Type B pancreatic cell (in vitro differentiated cells): ENCODE results near the gene MLST8. TPM values are rescaled to one million over a fixed set of nuclear protein-coding genes. Genes with fewer than 3 reads are reported as not detected.

Source experiments
- DNase-seq: peaks from one replicate; pipeline ENCODE4 v3.0.0; 2021; ENCODE audit warnings: mixed read lengths; ENCODE audit not compliant: unreplicated experiment; ENCODE audit errors: extremely low spot score
- H3K27ac Mint-ChIP-seq: 2 replicates; pipeline ENCODE4 v1.8.0; 2021; ENCODE audit warnings: mild to moderate bottlenecking, mixed read lengths
- H3K27me3 Mint-ChIP-seq: 2 replicates; pipeline ENCODE4 v1.8.0; 2021; ENCODE audit warnings: mixed read lengths
- H3K36me3 Mint-ChIP-seq: 2 replicates; pipeline ENCODE4 v1.8.0; 2021; ENCODE audit warnings: mixed read lengths
- H3K4me1 Mint-ChIP-seq: one replicate; pipeline ENCODE4 v1.8.0; 2021; ENCODE audit warnings: mixed read lengths; ENCODE audit not compliant: unreplicated experiment
- H3K4me3 Mint-ChIP-seq: 2 replicates; pipeline ENCODE4 v1.8.0; 2021; ENCODE audit warnings: mild to moderate bottlenecking, mixed read lengths
- H3K9me3 Mint-ChIP-seq: 2 replicates; pipeline ENCODE4 v1.8.0; 2021; ENCODE audit warnings: mixed read lengths
- total RNA-seq: library from RNA; stranded (reverse); gene quantifications from 2 replicates; pipeline ENCODE4 v1.2.1, GENCODE V29; 2021; ENCODE audit warnings: low replicate concordance
- TF ChIP-seq, protein P1 (sequence below): fragments of 200-600 bp; sonication (generic); conservative IDR thresholded peaks from 2 replicates; pipeline ENCODE4 v1.5.0; 2021; ENCODE audit warnings: antibody characterized with exemption, mild to moderate bottlenecking

Gene MLST8
- total RNA-seq, 1 donor from 2014 or later = 56.8 TPM

DNA sequence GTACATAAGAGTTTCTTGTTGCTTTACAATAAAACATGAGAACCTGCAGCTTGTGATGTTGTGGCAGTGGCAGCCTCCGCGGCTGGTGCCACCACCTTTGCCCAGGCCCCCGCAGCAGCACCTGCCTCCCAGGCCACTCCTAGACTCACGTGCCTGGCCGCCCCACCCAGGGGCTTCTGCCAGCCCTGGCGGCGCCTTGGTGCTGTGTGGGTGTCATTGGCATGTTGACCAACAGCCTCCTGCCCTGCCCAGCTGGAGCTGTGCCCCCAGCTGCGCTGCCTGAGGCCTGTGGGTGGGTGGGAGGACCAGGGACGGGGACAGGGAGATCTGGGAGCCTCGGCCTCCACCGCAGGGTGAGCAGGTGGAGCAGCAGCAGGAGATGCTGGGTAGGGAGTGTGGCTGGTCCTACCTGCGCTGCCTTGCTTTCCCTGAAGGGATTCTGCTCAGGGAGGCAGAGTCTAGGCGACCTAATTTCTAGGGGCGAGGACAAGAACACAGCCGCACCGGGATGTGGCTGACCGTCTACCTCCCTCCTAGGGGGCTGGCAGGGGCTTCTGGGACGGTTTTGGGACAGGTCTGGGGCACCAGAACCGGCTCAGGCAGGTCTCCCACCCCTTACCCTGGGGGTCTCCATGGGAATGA, 30.6 kb downstream of the MLST8 start:
- peak overlapping the region; percentile 36 for H3K4me3 Mint-ChIP-seq
- peaks cover 19% of the 10 kb centered on the region for H3K27me3 Mint-ChIP-seq
- H3K27ac Mint-ChIP-seq = no peak overlapping the region

GRCh38 chr16:2236337-2237101, 31.3 kb downstream of the MLST8 start, which contains the start of gene DNASE1L2:
Gene DNASE1L2 (plus strand): TSS chr16:2236444. CDS start chr16:2236817, 373 bp downstream.
- no peak for DNase-seq
- Mint-ChIP-seq H3K36me3 (peaks cover 3% of the 10 kb centered on the region), H3K27me3 (peaks cover 19% of the 10 kb centered on the region), H3K9me3 (no peaks in the 10 kb centered on the region), H3K4me1 (no peaks in the 10 kb centered on the region), H3K27ac (no peak within 1 kb of the TSS), H3K4me3 (peak within 1 kb of the TSS; percentile 36)
- TF ChIP-seq, protein P1, sequence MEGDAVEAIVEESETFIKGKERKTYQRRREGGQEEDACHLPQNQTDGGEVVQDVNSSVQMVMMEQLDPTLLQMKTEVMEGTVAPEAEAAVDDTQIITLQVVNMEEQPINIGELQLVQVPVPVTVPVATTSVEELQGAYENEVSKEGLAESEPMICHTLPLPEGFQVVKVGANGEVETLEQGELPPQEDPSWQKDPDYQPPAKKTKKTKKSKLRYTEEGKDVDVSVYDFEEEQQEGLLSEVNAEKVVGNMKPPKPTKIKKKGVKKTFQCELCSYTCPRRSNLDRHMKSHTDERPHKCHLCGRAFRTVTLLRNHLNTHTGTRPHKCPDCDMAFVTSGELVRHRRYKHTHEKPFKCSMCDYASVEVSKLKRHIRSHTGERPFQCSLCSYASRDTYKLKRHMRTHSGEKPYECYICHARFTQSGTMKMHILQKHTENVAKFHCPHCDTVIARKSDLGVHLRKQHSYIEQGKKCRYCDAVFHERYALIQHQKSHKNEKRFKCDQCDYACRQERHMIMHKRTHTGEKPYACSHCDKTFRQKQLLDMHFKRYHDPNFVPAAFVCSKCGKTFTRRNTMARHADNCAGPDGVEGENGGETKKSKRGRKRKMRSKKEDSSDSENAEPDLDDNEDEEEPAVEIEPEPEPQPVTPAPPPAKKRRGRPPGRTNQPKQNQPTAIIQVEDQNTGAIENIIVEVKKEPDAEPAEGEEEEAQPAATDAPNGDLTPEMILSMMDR = no peak

More for the DNA sequence above, 30.6 kb downstream of the MLST8 start:
- Mint-ChIP-seq H3K4me1 (no peaks in the 10 kb centered on the region), H3K36me3 (peaks cover 3% of the 10 kb centered on the region), H3K9me3 (no peaks in the 10 kb centered on the region)
- TF ChIP-seq, protein P1 = no peak
- no peak for DNase-seq

GRCh38 chr16:2237102-2237482, 31.8 kb downstream of the MLST8 start:
- DNase-seq = no peak
- TF ChIP-seq, protein P1 = no peak
- no peak overlapping the region for H3K27ac Mint-ChIP-seq
- peaks cover 19% of the 10 kb centered on the region for H3K27me3 Mint-ChIP-seq
- H3K36me3 Mint-ChIP-seq = peaks cover 3% of the 10 kb centered on the region
- H3K9me3 Mint-ChIP-seq = no peaks in the 10 kb centered on the region
- no peaks in the 10 kb centered on the region for H3K4me1 Mint-ChIP-seq
- no peak overlapping the region for H3K4me3 Mint-ChIP-seq

GRCh38 chr16:2237493-2238149, 32.4 kb downstream of the MLST8 start:
- no peaks in the 10 kb centered on the region for H3K9me3 Mint-ChIP-seq
- no peak overlapping the region for H3K4me3 Mint-ChIP-seq
- no peaks in the 10 kb centered on the region for H3K4me1 Mint-ChIP-seq
- peaks cover 19% of the 10 kb centered on the region for H3K27me3 Mint-ChIP-seq
- H3K36me3 Mint-ChIP-seq = peaks cover 7% of the 10 kb centered on the region
- TF ChIP-seq, protein P1 = no peak
- no peak for DNase-seq
- no peak overlapping the region for H3K27ac Mint-ChIP-seq

DNA sequence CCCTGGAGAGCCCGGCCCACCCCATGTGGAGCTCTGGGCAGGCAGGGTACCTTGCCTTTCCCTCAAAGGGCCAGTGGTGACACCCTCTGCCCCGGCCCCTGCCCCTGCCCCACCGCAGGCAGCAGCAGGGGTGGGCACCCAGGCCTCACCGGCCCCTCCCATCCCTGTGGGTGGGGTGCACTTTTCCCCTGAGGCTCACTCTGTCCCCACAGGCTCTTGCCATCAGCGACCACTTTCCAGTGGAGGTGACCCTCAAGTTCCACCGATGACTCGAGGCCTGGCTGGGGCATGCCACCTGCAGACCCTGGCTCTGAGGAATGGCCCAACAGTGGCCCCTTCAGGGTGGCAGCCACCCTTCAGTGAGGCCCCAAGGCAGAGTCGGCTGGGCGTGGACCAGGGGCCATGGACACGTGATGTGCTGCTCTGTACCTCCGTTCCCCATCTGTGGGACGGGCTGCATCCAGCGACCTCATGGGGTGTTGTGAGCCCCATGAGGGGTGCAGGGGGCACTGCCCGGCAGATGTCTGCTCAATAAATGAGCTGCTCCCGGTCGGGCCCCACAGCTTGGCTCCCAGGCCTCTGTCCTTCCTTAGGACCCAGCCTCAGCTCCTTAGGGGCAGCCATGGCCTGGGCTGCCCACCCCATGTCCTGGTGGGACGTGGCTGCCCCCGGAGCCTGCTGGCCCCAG, 33.0 kb downstream of the MLST8 start:
- peaks cover 19% of the 10 kb centered on the region for H3K27me3 Mint-ChIP-seq
- no peak overlapping the region for H3K27ac Mint-ChIP-seq
- DNase-seq = no peak
- peaks cover 7% of the 10 kb centered on the region for H3K36me3 Mint-ChIP-seq
- no peak overlapping the region for H3K4me3 Mint-ChIP-seq
- no peaks in the 10 kb centered on the region for H3K4me1 Mint-ChIP-seq
- no peaks in the 10 kb centered on the region for H3K9me3 Mint-ChIP-seq
- TF ChIP-seq, protein P1 = no peak
